Erythroblast (primary cell): ENCODE results near the gene CAPN6.

Experiments
- GATA1 ChIP-seq: IDR thresholded peaks from 2 replicates; pipeline ENCODE4 v1.6.1; 2011; ENCODE audit warnings: low read depth, mild to moderate bottlenecking, control low read depth, low read length, moderate library complexity
- POLR2A ChIP-seq: IDR thresholded peaks from 2 replicates; pipeline ENCODE4 v1.6.1; 2011; ENCODE audit warnings: mild to moderate bottlenecking, low read length

DNA sequence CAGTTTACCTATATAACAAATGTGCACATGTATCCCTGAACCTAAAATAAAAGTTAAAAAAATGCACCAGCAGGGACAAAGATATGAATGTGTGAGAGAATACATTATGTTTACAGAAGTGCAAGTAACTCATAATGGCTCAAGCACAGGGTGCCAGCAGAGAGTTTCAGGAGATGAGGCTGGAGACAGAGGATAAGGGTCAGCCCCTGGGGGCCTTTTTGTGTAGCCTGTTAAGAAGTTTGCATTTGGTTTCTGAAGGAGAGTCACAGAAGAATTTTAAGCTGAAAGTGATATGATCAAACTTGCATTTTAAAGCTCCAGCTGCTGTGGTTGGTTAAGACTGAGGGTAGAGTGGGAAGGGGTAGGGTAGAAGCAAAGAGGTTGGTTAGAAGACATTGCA, 48.6 kb upstream of the CAPN6 start:
- TF ChIP-seq POLR2A (no peak), GATA1 (no peak)
